GM18498 (cell line): ENCODE measurements around the gene SBF2.
A peak's percentile ranks its signal among the peaks of the same experiment; 100 is the strongest.

Experiments
- ATAC-seq: cut with Tn5 transposase; IDR thresholded peaks from one replicate; pipeline ENCODE4 v1.9.1; 2021; ENCODE audit warnings: mild to moderate bottlenecking, moderate library complexity; ENCODE audit not compliant: unreplicated experiment

The SBF2 gene

DNA sequence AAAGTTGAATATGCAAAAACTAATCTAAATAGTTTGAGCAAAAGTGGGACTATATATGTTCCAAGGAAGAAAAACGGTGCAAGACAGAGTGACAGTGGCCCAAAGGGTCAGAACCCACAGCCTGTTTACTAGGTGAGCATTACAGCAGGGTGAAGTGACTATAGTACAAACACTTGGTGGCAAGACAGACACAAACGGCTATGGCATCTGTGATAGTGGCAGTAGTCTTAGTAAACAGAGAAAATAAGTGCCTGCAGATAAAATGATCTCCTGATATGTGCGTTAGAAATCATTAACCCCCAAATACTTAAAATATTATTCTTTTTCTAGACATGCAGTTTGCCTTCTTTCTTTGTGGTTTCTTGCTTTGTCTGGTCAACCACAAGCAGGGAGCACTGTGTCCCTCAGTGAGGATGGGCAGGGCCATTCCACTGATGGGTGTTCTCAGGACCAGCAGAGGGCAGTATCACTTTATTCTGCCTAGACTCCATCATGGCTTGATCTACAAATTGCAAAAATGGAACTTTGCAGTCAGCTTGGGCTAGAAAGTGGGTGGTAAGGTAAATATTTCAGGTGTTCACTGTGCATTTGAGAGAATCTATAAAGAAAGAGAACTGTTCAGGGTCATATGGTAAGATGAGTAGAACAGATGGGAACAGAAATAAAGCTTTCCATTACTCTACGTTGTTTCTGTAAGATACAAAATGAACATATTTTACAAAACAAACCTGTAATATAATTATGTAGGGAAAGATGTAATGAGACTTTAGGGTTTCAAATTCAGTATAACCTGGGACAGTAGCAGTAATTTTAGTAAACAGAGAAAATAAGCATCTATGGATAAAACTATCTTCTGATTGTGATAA lies 431.9 kb downstream of the SBF2 start:
- peak; percentile 95 for ATAC-seq

DNA sequence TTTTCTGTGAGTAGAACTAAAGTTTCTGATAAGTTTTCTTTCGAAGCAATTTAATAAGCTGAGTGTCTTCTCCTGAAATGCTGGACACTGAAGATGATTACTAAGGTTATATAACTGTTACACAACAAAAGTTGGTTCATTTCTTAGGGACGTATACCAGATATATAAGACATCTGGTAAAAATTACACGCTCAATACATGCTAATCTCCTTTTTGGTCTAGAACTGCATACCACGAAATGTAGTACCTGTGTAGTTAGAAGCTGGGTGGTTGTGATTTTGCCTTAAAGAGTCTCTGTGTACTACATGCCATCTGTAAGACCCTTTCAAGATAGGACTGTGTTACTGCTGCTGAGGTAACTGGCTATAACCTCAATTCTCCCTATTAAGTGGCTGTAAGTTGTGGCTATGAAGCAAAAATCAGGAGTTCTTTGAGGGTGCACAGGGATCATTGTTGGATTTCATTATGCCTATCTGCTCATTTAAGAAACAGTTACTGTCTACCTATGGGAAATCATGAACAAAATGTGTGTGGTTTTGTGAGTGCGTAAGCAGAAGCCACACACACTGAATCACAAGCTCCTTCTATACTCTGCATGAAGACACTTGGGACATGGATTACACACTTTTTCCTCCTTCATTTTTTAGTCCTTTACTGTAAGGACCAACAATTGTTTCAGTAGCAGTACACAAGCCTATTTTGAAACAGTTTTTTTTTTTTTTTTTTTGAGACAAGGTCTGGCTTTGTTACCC lies 434.3 kb downstream of the SBF2 start:
- no peak for ATAC-seq

DNA sequence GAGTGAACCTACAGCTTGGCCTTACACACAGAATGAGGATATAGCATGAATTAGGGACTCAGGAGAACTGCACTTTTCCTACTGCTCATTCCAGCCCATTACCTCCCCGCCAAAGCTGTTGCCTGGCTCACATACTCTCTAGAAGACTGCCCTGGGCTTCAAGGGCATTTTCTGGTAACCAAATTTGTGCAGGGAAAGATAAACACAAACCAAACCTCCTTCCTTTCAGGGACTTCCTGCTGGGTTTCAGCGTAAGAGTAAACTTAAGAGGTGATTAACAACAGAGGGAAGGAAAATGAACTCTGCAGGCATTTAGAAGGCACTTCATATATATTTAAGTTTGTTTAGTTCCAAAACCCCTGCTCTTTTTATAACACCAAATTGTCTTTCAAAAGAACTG lies 435.2 kb downstream of the SBF2 start:
- no peak for ATAC-seq

DNA sequence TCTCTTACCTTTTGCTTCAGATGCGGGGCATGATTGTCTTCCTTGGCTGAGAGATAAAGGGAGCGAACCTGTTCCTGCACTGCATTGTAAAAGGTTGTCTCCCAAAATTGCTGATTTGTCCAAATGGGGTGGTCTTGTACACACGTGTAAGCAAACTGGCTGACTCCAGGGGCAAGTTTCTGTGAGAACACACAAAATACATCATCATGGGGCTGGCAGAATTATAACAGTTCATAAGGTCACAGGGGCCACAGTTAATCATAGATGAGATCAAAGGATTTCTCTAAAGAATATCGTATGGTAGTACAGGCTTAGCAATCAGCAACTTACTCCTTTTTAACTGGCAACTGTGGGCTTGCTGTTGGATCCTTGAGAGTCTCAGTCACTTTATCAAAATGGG lies 435.8 kb downstream of the SBF2 start:
- ATAC-seq: no peak

DNA sequence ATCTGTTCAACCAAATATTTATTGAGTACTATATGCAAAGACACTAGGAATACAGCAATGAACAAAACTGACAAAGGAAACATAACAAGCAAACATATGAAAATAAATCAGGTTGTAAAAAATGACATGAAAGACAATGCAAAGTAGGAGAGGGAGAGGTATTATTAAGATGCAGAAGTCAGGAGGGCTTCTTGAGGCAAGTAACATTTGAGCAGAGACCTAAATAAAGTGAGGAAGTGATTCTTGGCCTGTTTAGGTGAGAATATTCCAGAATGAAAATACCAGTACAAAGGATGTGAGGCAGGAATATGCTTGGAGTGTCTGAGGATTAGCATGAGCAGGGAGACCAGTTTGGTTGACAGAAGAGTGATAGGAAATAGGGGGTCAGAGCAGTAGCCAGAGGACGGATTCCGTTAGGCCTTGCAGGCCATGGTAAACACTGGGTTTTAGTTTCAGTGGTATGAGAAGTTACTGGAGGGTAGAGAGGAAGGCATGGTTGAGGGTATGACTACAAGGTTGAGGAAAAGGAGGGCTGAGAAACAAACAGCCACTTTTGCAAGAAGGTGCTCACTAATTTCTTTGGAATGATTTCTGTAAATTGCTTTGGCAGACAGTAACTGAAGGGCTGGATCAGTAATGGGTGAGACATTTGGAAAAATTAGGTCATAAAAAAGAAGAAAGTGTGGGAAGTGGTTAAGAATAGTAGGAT lies 438.3 kb downstream of the SBF2 start:
- peak; percentile 69 for ATAC-seq

DNA sequence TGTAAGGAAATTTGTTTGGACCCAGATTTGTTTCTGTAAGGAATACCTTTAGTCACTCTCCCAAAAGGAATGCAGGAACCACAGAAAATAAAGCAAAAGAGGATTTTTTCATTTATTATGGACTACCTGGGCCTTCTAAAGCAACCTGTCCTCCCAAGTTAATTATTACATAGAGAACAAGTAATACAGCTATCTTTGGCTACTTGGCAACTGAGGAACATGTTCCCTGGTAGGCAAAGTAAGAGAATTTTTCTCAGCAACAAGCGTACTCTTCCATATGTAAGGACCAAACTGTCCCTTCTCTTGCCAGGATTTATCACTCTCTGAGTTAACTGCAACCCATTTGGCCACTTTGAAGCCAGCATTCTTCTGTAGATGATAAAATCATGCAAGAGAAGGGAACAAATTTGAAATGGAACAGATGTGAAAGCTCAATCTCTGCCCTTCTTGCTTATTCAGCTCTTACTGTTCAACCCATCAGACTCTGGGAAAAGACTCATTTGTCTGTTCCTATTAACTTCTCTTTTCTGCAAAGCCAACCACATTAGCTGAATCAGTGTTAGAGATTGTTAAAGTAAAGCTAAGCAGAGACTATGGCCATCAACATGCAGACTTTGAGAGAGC lies 440.0 kb downstream of the SBF2 start:
- no peak for ATAC-seq

DNA sequence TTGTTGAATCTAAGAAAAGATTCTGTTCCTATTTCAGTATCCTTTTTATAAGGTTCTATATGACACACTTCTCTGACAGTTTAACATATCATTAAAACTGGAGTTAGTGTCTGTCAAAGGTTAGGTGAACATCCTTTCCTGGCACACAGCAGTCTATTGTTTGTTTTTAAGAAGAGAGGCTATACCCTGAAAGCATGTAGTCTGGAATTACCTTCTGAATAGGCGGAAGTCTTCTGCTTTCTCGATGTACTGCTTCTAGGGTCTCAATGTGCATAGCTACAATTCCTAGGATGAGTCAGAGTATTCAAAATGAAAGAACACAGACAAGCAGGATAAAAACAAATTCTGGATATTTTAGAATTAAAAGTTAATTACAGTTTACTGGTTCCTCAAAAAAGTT lies 441.6 kb downstream of the SBF2 start:
- ATAC-seq: no peak

DNA sequence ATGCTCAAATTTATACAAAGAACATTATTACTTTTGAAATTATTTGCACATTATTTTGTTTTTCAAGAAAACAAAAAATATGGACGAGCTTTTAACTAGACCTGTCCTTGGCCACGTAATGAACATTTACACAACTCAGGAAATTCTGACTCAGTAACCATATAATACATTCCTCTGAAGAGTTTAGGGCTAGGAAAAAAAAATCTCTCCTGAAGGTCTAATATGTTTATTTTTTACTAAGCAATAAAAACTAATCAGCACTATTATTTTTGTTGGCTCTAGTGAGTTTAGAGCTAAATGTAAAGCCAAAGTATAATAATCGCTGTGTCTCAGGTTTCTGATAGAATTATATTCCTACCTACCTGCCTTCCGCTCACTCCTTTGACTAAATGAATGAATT lies 442.7 kb downstream of the SBF2 start:
- ATAC-seq: no peak

DNA sequence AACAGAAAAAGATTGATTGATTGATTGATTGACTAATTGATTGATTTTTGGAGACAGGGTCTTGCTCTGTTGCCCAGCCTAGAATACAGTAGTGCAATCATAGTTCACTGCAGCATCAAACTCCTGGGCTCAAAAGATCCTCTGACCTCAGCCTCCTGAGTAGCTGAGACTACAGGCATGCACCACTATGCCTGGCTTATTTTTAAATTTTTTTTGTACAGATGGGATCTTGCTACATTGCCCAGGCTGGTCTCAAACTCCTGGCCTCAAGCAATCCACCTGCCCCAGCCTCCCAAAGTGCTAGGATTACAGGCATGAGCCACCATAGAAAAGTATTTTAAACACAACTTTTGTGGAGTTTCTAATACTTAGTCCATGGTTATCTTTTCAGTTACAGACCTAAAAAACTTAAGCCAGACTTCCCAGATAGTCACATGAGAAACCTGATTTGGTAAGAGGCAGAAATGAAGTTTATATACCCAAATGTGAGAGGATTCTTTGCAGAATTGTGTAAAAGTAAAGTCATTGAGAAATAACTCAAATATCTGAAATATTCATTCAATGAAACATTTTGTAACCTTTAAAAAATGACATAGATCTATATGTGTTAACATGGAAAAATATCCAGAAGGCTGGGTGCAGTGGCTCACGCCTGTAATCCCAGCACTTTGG lies 443.7 kb downstream of the SBF2 start:
- ATAC-seq: no peak

DNA sequence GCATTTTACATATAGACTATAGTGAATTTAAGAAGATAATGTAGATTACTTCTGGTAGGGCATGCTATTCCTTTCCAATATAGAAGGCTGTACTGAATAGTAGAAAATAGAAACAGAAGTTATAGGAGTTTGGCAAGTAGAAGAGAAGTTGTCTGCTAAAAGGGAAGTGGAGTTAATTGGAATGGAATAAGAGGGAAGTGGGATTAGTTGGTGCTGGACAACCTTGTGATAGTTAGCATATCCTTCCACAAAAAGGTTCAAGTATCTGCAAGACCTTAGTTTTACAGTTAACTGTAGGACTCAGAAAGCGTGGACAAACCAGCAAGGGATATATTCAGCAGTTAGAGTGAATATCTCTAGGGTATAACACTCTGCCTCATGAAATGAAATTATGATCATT lies 444.6 kb downstream of the SBF2 start:
- ATAC-seq: no peak

DNA sequence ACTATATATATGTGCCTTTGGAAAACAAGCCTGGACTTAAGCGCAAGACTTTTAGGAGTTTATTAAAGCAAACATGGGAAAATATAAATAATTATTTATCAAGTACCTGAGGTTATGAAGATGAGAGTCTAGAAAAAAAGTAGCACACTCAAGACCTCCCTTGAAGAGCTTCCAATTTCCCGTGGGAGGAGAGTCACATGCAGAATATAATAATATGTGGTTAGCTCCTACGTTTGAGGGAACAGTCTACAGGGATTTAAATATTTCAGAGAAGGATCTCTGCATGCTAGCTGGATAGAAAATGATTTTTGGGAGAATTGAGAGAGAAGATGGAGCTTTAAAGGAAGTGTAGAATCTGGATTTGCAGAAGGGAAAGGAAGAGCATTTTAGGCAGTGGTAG lies 446.4 kb downstream of the SBF2 start:
- ATAC-seq: no peak

DNA sequence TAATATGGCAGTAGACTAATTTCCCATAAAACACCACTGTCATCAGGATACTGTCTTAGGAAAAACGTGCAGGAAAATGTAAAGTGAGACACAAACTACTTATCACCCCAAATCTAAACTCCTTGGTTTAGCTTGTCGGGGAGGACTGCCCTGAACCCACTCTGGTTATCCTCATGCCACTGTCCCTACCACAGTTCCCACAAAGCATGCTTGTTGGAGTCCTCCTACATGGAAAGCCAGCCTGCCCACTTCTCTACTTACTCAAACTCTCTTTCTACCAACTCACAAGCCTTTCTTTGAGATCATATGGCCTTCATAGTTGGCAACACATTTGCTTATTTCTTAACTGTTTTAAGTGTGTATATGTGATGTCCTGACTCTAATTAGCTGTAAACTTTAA lies 451.1 kb downstream of the SBF2 start:
- no peak for ATAC-seq

DNA sequence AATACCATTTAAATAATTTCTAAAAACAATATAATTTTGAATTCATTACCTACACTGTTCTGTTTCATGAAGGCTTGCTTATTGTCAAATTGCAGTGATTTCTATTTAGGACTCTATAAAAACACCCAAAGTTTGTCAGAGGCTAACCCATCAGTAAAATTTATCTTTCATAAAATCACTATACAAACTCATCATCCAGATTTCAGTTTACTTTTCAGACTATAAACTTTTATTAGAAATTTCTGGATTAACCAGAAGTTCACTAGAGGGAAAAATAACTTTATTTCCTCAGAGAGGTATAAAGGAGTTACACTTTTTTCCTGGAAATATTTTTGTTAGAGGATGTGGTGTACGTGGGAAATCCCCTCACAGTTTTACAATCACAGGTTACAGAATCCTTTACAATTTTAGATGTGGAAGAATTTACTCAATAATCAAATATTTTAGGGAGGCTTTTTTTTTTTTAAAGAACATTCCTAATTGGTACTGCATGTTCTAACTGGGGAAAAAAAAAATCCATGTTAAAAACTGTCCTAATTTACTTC lies 453.5 kb downstream of the SBF2 start:
- no peak for ATAC-seq

DNA sequence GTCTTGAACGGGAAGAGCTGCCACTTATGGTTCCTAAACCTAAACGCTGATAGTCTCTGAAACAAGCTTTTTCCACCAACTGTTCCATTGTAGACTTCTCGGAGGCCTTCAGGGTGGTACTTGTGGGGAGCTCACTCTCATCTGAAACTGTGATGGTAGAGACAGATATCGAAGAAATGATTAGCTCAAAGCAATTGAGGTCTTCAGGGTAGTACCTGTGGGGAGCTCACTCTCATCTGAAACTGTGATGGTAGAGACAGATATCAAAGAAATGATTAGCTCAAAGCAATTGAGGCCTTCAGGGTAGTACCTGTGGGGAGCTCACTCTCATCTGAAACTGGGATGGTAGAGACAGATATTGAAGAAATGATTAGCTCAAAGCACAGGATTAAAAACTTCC lies 454.5 kb downstream of the SBF2 start:
- peak; percentile 52 for ATAC-seq

DNA sequence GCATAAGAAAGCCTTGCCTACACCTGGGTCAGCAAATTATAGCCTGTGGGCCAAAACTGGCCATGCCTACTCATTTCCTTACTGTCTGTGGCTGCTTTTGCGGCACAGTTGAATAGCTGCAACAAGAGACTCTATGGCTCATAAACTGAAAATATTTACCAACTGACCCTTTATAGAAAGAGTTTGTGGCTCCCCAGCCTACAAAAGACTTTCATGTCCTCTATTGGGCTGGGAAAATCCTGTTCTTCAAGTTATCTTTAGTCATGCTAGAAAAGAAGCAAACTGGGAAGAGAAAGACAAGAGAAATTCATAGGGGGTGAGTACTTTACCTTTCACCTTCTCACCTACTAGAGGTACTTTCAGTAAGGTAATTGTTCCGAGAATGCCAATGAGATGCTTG lies 455.1 kb downstream of the SBF2 start:
- ATAC-seq: peak; percentile 81

DNA sequence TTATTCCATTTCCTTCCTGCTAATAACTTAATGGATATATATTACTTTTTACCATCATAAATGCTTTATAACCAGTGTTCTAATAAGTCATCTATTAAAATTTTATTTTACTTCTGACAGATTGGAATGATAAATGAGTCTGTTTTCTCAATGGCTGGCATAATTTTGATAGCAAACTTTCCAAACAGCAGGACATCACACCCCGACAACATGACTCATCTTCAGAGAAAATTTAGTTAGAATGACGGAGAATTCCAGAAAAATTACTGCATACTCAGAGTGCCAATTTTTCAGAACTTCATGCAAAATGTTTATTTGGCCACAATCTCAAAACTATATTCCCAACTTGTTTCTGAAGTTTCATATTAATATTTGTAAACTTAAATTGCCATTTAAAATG lies 455.8 kb downstream of the SBF2 start:
- no peak for ATAC-seq

DNA sequence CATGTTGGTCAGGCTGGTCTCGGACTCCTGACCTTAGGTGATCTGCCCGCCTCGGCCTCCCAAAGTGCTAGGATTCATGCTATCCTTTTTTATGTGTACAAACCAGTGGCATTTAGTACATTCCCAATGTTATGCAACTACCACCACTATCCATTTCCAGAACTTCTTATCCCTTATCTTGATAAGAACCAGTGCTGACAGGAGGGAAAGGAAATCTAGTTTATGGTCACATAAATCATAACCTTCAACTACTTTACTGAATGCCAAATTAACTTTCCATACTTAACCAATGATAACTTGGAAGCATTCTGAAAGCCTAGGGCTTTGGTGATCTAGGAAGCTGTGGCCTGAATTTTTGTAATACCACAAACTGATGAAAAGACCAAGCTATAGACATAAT lies 459.7 kb downstream of the SBF2 start:
- ATAC-seq: no peak

DNA sequence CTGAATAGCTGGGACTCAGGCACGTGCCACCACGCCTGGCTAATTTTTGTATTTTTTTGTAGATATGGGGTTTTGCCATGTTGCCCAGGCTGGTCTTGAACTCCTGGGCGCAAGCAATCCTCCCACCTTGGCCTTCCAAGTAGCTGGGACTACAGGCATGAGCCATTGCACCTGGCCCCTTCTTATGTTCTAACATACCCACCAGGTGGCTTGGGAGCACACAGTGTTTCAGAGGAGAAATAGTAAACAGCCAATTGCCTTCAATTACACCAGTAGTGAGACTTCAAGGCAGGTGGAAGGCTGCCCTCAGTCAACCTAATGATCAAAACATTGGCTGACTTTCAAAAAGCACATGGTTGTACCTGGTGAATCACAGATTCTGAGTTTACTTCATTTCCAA lies 462.9 kb downstream of the SBF2 start:
- no peak for ATAC-seq

DNA sequence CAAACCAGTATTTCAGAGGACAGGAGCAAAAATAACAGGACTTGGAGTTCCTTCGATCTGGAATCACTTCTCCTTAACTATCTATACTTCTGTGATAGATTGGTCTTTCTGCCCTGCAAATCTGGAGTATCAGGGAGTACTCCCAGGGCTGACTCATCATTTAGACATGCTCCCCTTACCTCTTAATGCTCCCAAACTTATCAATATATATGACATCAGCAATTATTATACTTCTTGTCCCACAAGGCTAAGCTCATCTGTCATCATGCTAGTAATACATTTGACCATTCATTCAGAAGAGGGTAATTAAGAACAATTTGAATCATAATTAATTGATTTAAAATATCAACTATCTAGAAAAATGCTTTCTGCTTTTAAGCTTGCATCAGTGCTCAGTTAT lies 466.3 kb downstream of the SBF2 start:
- ATAC-seq: no peak

DNA sequence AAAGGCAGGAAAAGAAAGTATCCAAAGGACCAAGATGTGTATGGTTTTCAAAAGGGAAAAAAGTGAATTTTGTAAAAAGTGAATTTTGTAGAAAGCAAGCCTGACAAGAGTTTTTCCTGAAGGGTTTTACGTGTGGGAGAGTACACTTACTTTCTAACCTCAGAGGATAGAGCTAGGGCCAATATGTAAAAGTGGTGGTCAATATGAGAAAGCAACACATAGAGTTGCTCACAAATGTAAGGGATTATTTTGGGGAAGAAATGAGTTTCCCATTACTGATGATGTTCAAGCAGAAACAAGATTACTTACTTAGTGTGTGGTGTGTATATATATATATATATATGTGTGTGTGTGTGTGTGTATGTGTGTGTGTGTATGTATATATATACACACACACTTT lies 467.6 kb downstream of the SBF2 start:
- ATAC-seq: no peak
